SHP77 treated with DMSO at 0.1 percent for 48 hours (cell line): Measurements from ENCODE around the gene NCK2.

Experiments
- DNase-seq: peaks from one replicate; lab custom pipeline; 2025; lab: John Stamatoyannopoulos, UW

Gene NCK2

DNA sequence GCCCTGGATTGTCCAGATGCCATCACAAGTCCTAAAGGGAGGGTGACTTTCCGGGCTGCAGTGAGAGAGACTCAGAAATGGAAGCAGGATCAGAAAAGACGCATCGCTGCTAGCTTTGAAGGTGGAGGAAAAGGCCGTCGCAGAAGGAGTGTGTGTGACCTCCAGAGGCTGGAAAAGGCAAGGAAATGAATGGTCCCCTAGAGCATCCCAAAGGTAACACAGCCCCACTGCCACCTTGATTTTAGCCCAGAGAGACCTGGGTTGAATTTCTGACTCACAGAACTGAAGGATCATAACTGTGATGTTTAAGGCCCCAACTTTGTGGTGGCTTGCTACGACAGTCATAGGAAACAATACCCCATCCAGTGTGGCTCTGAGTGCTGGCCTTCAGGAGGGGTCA lies 8.6 kb upstream of the NCK2 start:
- no peak for DNase-seq

DNA sequence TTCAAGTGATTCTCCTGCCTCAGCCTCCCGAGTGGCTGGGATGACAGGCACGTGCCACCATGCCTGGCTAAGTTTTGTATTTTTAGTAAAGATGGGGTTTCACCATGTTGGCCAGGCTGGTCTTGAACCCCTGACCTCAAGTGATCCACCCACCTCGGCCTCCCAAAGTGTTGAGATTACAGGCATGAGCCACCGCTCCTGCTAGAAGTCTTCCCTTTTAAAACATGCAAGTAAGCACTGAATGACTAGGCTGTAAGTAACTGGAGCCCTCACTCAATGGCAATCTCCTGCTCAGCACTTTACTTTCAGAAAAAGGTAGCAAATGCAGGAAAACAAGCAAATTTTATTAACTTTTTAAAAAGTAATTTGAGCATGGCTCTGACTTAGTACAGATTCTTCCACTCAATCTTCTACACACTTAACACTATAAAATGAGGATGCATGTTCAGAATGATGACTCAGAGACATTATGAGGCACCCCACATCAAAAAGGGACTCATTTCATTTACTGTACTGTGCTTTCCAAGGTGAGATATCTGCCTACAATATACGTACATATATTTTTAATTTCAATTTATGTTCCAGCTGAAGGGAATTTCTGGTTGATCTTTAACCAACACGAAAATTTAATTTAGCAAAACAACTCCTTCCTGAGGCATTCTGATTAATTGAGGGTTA lies 6.6 kb upstream of the NCK2 start:
- DNase-seq, result no peak

DNA sequence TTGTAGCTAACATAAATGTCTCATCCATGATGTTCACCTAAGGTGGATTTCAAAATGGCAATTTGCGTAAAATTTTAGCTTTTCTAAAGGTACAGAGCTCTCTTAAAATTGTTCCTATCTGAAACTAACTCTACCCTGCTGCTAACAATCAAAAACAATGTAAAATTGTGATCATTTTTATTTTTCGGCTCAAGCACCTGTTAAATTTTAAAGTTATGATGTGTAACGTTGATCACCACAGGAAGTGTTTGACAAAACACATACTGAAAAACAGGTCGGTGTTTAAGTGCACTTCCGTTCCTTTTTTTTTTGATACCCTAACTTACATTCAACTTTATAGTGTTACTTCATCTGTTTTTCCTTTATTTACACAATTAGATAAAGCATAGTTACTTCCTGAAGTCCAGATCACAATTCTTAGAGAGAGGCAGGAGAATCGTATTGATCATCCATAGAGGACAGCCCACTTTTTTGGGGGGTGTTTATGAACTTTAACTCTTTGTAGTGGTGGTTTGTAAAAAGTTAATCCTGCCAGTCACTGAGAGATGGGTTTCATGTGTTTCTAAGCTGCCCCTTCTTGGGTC lies 6.0 kb upstream of the NCK2 start:
- DNase-seq, result no peak

DNA sequence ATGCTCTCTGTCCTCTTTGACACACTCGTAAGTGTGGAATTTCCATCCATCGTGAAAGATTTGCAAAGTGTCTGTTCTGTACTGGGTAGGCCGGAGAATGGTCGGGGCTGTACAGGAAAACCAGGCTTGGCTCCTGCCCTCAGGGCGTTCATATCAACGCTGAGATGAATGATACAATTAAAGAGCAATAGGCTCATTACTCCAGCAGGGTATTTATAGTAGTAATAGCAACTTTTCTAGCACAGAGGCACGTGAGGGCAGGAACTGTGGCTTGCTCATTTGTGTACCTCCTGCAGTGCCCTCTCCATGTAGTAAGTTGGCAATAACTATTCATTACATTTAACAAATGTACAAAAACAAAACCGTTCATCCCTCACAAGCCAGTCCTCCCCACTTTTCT lies 5.3 kb upstream of the NCK2 start:
- no peak for DNase-seq

DNA sequence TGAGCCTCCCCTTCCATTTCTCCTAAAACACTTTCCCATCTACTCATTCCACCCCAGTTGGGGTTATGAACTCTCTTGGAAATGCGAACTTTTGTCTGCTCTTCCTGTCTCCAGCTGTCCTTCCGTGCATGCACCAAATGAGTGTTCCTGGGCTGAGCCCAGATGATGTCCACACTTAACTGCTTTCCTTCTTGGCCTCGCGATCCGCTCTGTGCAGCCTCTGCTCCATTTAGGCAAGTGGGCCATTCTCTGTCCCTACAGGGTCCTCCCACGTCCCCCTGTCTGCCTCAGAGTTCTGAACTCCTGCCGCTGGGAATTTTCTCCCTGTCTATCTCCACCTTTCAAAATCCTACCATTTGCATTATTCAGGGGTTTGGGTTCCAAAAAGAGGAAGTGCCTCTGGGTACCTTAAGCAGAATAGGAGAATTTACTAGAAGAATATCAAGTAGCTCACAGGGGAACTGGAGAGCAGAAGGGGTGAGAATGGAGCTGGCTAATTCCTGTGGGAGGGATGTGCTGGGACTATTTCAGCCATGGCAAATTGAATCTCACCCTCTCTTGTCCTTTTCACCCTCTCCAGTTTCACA lies 4.7 kb upstream of the NCK2 start:
- DNase-seq, result no peak

DNA sequence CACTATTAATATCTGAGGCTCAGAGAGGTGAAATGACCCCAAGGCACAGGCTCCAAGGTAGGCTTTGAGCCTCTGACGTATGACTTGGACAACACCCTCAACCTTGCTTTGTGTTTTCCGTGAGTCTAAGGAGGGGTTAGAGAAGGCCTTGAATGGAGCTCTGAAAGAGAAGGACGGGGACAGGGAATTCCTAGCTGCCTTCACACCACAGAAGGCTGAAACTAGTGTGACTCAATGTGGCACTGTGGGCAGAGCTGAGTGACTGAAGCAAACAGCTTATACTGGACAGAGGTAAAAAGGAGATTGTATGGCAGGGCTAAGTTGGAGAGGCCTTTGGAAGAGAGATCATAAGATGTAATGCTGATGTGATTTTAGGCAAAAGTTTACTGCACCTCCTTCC lies 3.5 kb upstream of the NCK2 start:
- peak; percentile 56 for DNase-seq

DNA sequence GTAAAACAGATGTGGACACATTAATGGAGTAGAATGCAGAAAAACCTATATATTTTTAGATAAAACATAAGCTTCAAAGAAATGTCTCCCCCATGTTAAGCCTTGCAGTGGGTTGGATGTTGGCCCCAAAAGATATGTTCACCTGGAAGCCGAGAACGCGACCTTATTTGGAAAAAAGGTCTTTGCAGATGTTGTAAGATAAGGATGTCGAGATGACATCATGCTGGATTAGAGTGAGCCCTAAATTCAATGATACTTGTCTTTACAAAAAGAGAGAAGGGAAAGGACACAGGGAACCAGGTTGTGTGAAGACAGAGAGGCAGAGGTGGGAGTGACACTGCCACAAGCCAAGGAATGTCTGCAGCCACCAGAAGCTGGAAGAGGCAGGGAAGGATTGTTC lies 3.1 kb upstream of the NCK2 start:
- no peak for DNase-seq

DNA sequence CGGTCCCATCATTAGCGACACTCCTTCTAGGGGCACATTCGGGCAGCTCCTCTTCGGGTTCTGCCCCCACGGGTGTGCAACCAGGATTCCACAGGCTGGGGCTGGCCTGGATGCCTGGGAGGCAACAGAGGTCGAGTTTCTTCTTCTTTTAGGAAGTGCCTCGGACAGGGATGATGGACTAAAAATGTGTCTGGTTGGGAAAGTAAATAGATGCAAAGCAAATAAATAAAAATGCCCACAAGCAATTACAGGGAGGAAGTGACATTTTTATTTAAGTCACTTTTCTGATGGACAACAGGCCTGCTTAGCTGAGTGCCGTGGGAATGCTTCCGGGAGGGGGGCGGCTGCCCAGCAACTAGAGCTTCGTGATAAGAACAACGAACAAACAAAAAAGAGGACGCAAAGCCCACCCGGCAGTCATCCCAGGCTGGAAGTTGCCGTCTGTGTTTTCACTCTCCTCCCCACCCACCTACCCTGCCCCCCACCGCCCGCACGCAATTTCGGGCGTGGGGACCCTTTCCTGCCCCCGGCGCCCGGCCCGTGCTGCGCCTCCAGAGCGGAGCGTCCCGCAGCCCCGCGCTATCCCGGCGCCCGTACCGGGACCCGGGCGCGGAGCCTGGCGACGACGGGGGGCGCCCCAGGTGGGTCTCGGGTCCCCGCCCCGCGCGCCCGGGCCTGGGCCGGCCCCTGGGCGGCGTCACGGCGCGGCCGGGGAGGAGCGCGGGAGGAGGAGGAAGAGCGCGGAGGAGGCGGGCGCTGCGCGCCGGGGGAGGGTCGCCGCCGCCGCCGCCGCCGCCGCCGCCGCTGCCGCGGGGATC lies 412 bp upstream of the NCK2 start:
- DNase-seq, result no peak

DNA sequence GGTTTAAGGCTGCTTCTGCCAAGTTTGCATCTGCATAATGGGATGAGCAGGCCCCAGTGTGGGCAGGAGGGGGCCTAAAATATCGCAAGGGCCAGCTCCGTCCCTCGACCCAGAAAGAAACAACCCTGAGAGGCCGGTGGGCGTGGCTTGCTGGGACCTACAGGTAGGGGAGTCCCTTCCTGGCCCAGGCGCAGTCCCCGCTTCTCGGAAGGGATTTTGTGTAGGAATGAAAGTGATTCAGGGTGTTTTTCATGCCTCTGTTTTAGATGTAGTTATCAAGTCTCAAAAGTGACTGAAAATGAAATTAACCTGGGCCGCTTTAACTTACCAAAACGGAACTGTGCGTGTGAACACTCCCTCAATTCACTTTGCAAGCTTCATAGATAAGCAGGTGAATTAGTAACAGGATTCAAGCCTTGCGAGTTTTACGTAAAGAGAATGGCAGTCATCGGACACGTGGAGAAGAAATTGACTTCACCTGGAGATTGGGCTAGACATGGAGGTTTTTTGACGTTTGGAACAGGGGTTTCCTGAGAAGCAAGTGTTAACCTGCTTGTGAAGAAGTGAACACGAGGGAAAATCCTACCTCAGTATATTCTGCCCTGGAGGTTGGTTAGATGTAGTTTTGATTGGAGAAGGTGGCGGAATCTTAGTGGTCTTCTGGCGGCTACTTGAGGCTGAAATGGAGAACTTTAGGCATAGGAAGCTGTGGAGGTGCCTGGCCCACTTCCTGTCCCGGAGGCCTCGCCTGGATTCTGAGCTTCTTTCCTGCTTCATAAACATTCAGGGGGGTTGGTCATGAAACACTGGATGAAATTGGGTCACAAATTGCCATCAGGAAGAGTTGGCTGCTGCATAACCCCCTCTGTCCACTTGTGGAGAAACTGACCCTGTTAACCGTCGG lies 1.7 kb downstream of the NCK2 start:
- DNase-seq, result no peak

DNA sequence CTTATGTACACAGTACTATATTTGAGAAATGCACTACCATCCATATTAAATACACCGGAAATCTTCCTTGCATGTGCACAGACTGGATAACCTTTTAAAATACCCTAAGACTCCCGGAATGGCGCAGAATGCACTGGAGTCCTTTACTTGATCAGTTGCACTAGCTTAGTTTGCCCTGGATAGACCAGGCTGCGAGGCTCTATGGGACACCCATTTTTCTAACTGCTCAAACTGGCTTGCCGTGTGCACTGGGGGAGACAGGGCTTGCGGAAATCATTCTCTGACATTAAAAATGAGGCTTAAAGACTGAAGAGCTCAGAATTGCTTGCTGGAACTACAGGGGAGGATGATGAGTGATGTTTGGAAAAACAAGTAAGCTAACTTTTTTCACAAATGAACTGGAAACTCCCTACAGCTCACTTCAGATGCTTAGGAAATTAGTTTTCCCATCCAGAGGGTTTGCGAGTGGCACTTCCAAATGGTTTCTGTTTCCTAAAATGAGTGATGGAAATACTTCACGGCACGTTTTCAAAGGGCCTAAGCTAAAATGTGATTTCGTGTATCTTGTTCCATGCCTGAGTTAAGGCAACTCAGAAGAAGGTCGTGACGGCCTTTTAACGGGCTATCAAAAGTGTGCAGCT lies 2.7 kb downstream of the NCK2 start:
- no peak for DNase-seq

DNA sequence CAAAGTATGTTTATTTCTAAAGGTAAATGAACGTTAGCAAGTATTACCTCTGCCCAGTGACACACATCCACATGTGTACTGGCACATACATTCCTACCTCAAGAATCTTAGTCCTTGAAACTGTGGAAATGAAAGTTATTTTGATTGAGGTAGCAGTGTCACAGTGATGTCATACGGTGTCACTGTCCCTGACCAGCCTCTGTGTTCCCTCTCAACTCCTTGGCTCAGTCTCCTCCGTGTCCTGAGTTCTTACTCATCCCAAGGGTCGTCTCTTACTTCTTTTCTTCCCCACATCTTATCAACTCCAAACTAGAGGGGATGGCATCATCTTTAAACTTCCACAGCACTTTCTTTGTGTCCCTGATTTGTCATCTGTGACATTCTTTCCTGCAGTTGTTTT lies 3.3 kb downstream of the NCK2 start:
- DNase-seq, result no peak

DNA sequence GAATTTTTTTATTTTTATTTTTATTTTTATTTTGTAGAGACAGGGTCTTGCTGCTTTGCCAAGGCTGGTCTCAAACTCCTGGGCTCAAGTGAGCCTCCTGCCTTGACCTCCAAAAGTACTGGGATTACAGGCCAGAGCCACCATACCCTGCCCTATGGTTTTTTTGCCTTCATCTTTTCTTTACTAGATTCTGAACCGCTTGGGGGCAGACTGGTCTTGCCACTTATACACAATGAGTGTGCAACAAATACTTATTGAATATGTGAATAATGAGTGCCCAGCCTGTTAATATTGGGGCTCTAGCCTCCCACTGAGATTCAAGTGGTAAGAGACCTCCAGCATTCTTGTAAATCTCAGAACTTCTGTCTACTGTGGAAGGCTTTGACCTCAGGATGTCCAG lies 3.9 kb downstream of the NCK2 start:
- no peak for DNase-seq

DNA sequence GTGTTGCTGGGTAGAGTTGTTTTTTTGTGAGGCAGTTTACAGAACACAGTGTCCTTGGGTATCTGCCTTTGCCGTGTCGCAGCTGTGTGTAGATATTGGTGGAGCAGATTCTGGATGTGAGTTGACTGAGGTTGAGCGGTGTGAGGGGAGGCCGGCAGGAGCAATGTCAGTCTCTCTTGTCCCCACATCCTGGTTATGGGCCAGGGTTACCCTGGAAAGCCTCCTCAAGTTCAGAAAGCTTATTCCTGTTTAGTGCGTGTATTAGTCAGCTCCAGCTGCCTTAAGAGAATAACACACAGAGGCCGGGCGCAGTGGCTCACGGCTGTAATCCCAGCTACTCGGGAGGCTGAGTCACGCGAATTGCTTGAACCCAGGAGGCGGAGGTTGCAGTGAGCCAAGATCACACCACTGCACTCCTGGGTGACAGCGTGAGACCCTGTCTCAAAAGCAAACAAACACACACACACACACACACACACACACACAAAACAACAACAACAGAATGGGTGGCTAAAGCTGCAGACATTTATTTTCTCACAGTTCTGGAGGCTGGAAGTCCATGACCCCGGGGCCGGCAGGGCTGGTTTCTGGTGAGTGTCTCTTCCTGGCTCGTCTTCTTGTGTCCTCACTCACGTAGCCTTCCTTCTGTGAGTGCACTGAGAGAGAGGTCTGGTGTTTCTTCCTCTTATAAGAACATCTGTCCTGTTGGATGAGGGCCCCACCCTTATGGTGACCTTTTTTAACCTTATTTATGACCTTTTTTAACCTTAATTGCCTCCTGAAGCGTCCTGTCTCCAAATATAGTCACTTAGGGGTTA lies 5.1 kb downstream of the NCK2 start:
- DNase-seq, result no peak

DNA sequence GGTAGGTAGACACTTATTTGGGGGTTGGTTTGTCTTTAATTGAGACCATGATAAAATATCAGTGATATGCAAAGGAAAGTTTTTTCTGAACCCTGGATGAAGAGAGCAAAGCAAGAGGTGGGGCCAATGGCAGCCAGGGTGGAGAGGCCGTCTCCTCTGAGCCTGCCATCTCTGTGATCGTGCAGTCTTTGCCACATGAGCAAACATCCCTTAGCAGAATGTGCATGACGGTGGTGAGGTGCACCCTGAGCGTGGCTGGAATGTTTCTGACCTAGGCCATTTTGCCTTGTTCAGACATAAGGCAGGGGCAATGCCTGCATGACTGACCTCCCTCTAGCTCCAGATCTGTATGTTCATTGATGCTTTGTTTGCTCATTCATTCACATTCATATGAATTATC lies 6.0 kb downstream of the NCK2 start:
- no peak for DNase-seq

DNA sequence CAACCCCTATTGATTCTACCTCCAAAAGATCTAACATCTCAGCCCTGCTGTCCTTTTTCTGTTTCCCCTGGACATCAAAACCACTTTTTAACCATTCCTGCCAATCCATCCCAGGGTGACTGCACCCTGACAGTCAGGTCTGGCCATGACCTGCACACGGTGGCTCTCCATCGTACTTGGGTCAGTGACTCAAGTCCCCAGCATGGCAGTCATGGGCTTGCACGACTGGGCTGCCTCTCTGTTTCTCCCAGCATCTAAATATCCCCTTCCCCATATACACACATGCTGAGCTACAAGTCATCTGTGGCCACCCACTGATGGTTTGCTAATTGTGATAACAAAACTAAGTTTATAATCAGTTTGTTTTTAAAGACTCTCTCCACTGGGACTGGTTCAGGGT lies 6.6 kb downstream of the NCK2 start:
- no peak for DNase-seq

DNA sequence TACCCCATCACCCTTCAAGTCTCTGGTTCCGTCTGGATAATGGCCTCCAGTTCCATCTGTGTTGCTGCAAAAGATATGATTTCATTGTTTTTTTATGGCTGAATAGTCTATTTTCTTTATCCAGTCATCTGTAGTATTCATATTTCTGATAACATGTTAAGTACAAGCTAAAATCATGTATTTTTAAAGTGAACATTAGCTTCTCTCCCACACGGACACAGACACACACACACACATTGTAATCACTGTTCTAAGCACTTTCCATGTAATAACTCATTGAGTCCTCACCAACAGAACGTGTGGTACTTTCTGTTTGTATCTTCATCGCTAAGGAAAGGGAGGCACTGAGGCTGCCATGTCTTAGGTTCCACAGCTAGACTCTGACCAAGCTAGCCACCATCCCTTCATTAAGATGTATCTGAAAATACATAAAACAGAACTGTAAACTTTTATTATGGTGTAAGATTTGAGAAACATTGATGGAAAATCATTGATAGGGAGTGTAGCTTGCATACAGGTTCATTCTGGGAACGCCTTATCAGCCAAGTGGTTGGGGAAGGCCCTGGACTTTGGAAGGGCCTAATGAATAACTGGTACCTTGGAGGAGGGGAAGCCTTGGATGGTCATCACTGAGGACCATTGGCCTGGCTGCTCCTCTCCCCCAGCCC lies 8.1 kb downstream of the NCK2 start:
- DNase-seq, result no peak

DNA sequence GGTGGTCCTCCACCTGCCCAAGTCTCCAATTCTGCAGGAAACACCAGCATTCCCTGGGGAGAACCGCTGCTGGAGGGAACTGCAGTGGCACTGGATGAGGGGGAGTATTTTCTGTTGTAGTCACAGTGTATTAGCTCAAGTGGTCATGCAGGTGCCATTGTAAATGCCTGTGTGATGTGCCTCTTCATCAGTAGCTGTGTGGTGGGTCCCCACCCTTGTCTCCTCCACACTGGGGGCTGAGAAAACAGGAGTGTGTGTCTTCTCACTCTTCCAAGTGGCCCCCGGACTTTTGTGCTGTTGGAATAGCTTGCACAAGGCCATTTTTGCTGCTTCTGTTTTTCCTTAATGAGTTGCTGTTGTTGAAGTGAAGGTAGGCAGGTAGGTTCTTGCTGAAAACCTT lies 8.7 kb downstream of the NCK2 start:
- no peak for DNase-seq

DNA sequence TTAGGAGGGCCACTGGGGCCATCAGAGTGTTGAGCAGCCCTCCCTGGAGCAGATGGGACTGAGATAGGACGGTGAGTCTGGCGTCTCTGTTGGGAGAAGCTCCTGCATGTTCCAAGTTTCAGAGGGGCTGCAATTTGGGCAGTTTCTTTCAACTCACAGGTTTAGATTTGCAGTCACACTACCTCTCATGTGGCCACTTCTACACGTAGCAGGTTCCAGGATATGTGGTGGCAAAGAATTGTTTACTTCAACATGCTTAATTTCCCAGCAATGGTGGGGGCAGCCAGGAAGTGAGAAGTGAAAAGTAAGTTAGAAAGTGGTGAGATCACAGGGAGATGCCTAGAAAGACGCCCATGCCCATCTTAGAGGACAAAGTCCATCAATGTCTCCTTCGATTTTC lies 9.3 kb downstream of the NCK2 start:
- DNase-seq, result no peak

DNA sequence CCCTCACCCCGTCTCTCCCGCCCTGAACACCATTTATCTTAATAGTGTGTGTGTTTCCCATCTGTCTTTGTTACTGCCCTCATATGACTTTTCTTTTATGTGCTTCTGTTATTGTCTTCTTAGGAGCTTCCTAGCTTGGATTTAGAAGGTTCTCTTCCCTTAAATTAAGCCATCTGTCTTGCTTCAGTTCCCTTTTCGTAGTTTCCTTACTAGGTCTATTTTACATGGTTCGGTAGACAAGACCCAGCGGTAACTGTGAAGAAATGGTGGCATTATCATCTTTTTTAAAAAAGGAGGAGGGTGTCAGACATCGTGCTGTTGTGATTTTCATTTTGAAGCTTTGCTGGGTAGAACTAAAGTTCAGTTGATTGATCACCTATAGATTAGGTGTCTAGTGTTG lies 10.3 kb downstream of the NCK2 start:
- DNase-seq, result no peak

DNA sequence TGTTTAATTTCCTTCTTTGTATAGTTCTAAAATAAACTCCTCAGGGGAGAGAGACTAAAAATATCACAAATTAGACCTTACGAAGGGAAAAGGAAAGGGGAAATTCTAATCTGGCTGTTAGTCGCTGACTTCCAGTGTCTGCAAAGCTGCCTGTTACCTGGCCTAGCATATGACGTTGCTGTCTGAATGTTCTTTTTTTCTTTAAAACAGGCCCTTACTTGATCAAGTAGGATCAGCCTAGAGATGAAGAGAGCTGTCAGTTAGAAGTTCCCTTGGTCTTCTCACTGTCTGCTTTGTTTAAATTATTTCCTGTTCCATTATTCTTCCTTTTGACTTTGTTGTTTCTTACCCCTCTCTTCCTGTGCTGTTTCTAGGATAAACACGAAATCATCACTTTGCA lies 11.2 kb downstream of the NCK2 start:
- no peak for DNase-seq
